Stimulated activated memory B cell treated with anti-CD40 and anti-IgM and Interleukin-4, amounts not matched to agents 10 μg/mL and 1 μg/mL and 100 μg/mL, for 72 hours (primary cell): ENCODE results near the gene RTL1.

Experiments used
- ATAC-seq: fragments of 150-1000 bp; cut with Tn5 transposase; 2 replicates; pipeline ENCODE4 v1.10.0; 2021
- H3K27ac Mint-ChIP-seq: one replicate; pipeline ENCODE4 v1.8.0; 2022; ENCODE audit warnings: mild to moderate bottlenecking, mixed read lengths
- H3K27me3 Mint-ChIP-seq: one replicate; pipeline ENCODE4 v1.8.0; 2022; ENCODE audit warnings: mixed read lengths
- H3K36me3 Mint-ChIP-seq: one replicate; pipeline ENCODE4 v1.8.0; 2022; ENCODE audit warnings: mixed read lengths
- H3K4me1 Mint-ChIP-seq: one replicate; pipeline ENCODE4 v1.8.0; 2022; ENCODE audit warnings: mixed read lengths
- H3K4me3 Mint-ChIP-seq: one replicate; pipeline ENCODE4 v1.8.0; 2022; ENCODE audit warnings: mild to moderate bottlenecking, moderate library complexity, mixed read lengths
- H3K9me3 Mint-ChIP-seq: one replicate; pipeline ENCODE4 v1.8.0; 2022; ENCODE audit warnings: mixed read lengths

The RTL1 gene

DNA sequence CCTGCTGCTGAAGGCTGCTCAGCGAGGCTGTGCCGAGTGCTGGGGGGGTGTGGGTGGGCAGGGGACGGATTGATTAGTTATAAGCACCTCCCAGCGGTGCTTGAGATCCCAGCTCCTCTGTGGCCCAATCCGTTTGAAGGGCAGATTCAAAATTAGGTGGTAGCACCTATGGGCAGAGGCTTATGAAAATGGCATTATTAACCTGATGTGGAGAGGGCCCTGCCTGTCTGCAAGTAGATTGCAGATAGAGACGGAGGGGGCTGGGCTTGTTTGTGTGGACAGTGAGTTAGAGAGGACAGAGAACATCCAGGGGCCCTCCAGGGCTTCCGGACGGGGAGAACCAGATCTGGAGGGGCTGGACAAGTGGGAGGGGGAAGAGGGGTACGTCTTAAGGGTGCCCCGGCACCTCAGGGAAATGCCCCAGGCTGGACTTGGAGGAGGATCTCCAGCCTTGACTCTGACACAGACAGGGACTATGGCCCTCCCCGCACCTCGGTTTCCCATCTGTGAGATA lies at the start of gene RTL1:
TSS of gene RTL1 (minus strand) at position 51 of the 514 bp plus-strand sequence. CDS start 18,934 bp downstream, outside the sequence.
- Mint-ChIP-seq H3K27me3 (peaks cover 58% of the 10 kb centered on the region), H3K9me3 (peaks cover 4% of the 10 kb centered on the region), H3K4me1 (no peaks in the 10 kb centered on the region), H3K4me3 (no peak within 1 kb of the TSS), H3K27ac (no peak within 1 kb of the TSS), H3K36me3 (peaks cover 7% of the 10 kb centered on the region)
- ATAC-seq = no peak

DNA sequence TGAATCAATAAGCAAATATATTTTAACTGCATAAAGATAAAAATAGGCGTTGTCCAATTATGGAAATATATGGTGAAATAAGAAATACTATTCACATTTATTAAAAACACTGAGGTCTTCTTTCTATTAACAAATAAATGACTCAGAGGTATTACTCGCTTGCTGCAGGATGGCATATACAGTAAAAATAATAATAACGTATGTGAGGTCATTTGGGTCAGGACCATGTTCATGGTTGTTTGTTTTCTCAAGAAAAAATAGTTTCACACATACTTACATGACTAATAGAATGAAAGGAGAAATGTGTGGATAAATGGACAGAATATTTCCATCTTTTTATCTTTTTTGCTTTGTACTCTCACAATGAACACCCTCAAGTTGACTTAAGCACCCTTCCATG lies 46.5 kb upstream of the RTL1 start:
- Mint-ChIP-seq H3K9me3 (peaks cover 3% of the 10 kb centered on the region), H3K27me3 (peaks cover 8% of the 10 kb centered on the region), H3K36me3 (no peaks in the 10 kb centered on the region), H3K4me1 (no peaks in the 10 kb centered on the region), H3K27ac (no peak overlapping the region), H3K4me3 (no peak overlapping the region)
- ATAC-seq = no peak

DNA sequence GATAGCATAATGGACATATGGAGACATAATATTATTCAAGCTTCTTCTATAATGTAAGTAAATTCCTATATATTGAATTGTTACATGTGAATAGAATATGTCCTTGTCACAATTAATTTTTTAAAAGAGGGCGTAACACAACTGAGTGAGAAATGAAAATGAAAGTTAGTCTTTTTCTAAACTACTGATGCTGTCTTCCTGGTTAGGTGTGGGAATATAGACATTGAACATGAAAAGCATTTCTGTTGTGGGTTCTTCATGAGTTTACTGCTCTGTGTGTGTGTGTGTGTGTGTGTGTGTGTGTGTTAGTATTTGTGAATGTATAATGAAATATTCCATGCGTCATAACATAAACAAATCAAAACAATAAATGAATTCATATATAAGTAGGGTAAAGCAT lies 40.5 kb upstream of the RTL1 start:
- Mint-ChIP-seq H3K9me3 (peaks cover 3% of the 10 kb centered on the region), H3K4me1 (no peaks in the 10 kb centered on the region), H3K36me3 (no peaks in the 10 kb centered on the region), H3K27me3 (peaks cover 8% of the 10 kb centered on the region), H3K27ac (no peak overlapping the region), H3K4me3 (no peak overlapping the region)
- ATAC-seq = no peak

DNA sequence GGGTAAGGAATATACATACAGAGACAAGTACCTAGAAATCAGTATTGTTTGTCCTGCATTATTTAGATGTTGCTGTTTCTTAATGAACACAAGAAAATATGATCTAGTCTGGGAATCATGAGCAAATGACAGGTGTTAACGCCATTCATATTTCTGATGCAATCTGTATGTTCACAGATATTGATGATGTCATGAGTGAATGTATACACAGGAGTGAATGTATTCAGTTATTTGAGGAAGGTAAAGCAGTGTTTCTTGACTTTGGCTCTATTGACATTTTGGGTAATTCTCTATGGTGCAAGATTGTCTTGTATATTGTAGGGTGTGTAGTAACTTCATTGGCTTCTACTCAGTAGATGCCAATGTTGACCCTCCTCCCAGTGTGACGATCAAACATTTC lies 26.7 kb upstream of the RTL1 start:
- ATAC-seq = no peak
- no peaks in the 10 kb centered on the region for H3K27me3 Mint-ChIP-seq
- no peak overlapping the region for H3K4me3 Mint-ChIP-seq
- H3K9me3 Mint-ChIP-seq = peaks cover 10% of the 10 kb centered on the region
- H3K27ac Mint-ChIP-seq = no peak overlapping the region
- H3K36me3 Mint-ChIP-seq = no peaks in the 10 kb centered on the region
- H3K4me1 Mint-ChIP-seq = no peaks in the 10 kb centered on the region

DNA sequence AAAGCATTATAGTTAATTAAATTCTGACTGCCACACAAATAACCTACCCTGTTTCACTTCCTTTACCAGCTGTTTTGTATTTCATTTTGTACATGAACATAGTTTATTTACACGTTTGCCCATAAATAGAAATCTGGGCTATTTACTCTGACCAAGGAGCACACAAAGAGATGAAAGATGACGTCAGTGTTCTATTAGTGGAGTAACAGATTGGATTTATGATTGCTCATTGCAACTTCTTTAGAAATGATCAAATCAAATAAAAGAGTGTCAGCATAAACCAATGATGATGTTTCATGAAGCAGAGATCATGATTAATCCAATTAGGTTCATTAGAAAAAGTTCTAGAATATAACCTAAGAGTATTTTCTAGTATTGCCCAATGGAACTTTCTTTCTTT lies 12.0 kb upstream of the RTL1 start:
- no peak for ATAC-seq
- Mint-ChIP-seq H3K27ac (no peak overlapping the region), H3K4me1 (no peaks in the 10 kb centered on the region), H3K36me3 (no peaks in the 10 kb centered on the region), H3K4me3 (no peak overlapping the region), H3K9me3 (peaks cover 5% of the 10 kb centered on the region), H3K27me3 (no peaks in the 10 kb centered on the region)

DNA sequence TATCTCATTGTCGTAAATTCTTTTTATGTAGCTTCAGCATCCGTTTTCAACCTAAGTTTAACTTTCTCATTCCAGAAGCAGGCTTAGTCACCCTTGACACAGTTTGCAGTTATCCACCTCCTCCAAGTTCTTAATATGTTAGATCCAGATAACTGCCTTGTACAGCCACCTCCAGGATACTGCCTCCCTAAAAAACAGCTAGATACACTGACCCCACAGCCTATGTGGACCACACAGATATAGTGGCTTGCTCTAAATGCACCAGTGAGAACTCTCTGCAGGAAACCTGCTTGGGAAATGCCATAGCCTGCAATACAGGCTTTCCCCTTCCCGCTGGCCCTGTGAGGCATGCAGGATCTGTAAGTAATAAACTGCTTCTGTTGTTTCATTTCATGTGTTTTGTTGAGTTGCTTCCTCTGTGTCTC lies 11.1 kb upstream of the RTL1 start:
- Mint-ChIP-seq H3K9me3 (peaks cover 5% of the 10 kb centered on the region), H3K4me3 (no peak overlapping the region), H3K27ac (no peak overlapping the region), H3K36me3 (no peaks in the 10 kb centered on the region), H3K4me1 (no peaks in the 10 kb centered on the region), H3K27me3 (no peaks in the 10 kb centered on the region)
- no peak for ATAC-seq

DNA sequence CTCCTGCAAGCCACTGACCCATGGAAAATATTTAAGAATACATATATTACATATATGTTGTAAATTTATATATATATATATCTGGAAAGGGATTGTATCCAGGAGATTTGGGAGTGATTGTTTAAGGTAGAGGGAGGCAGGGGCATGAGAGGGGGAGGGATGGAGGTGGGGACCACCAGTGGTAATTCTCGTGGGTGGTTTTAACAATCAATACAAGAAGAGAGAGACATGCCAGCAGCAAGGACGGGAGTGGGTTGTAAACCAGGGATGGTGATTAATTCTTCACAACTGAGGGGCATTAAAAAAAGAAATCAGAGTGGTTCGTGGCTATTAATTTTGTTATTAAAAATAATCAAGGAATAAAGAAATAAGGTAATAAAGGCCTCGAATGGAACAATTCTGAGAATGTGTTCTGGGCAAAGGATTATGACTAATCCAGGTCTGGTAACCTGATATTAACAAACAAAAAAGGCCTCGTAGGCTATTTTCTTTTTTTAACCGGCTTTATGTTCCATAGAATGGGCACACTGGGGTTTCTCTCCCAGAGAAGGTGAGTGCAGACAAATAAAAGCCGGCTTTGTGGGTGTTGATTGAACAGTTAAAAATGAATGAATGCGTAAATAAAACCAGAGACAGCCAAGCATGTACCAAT lies 8.3 kb upstream of the RTL1 start:
- no peaks in the 10 kb centered on the region for H3K4me1 Mint-ChIP-seq

DNA sequence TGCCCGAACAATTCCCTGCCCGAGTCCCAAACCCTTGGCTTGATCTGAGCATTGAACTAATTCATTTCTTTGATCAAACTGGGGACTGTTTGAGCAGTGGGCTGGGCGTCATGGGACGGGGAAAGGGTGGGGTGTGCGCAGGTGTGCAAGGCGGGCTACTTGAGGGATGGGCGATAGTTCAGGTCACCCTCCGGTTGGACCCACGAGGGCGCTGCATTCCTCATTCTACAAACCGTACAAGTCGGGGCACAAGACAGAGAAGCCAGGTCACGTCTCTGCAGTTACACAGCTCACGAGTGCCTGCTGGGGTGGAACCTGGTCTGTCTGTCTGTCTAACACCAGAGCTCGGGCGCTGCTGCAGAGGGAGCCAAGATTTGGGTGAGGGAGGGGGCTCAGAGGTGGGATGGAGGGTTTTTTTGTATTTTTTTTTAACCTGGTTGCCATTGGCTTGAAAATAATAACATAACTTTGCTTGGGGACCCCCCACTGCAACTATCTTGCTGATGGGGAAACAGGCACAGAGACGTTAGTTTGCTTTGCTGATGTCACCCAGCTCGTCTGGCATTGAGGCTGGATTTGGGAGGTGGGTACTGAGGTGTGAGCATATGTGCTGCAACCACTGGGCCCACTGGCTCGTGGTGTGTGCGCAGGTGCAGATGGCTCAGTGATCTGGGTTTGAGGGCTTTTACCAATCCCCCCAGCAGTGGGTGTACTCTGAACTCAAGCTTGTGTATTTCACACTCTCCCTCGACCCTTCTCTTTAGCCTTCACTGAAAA lies 7.6 kb upstream of the RTL1 start:
- Mint-ChIP-seq H3K4me1 (no peaks in the 10 kb centered on the region), H3K4me3 (no peak overlapping the region), H3K9me3 (peaks cover 2% of the 10 kb centered on the region), H3K36me3 (no peaks in the 10 kb centered on the region), H3K27ac (no peak overlapping the region), H3K27me3 (no peaks in the 10 kb centered on the region)
- no peak for ATAC-seq

More for the DNA sequence above, 8.3 kb upstream of the RTL1 start:
- ATAC-seq = no peak
- H3K27me3 Mint-ChIP-seq = no peaks in the 10 kb centered on the region
- no peak overlapping the region for H3K4me3 Mint-ChIP-seq
- no peaks in the 10 kb centered on the region for H3K36me3 Mint-ChIP-seq
- peaks cover 2% of the 10 kb centered on the region for H3K9me3 Mint-ChIP-seq
- no peak overlapping the region for H3K27ac Mint-ChIP-seq

DNA sequence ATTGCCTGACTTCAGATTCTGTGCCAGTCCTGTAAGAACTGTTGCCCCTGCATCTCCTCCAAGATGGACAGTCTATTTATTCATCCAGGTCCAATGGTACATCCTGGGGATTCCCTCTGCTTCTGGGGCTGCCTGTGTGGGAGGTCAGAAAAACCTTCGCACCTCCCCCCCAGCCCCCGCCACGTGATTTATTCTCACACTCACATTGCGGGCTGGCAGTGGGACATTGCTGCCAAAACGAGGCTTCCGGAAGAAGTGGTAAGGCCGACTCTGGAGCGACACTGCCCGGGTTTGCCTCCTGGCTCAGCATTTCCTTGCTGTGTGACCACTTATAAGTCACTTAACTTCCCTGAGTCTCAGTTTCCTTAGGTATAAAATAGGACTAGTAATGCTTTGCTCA lies 5.9 kb upstream of the RTL1 start:
- no peak overlapping the region for H3K27ac Mint-ChIP-seq
- H3K27me3 Mint-ChIP-seq = peaks cover 3% of the 10 kb centered on the region
- peaks cover 2% of the 10 kb centered on the region for H3K9me3 Mint-ChIP-seq

DNA sequence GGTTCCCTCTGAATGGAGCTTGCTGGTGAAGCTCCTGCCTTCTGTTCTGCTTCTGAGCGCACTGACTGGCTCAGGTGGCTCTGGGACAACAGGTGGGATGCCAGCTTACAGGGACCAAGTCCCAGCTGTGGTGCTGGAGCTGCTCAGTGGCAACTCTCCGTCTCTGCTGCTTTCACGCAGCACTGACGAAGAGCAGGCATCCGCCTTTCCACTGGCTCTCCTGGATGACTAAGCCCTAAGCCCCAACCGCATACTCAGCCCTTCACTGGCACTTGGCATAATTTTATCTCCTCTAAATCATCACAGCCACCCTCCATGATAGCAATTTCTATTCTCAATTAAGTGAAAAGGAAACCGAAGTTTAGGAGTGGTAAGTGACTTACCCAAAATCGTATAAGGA lies 3.7 kb upstream of the RTL1 start:
- Mint-ChIP-seq H3K4me3 (no peak overlapping the region), H3K27ac (no peak overlapping the region), H3K9me3 (peaks cover under 1% of the 10 kb centered on the region), H3K36me3 (peaks cover 1% of the 10 kb centered on the region), H3K4me1 (no peaks in the 10 kb centered on the region), H3K27me3 (peaks cover 25% of the 10 kb centered on the region)
- ATAC-seq = no peak

More for the DNA sequence above, 5.9 kb upstream of the RTL1 start:
- H3K4me3 Mint-ChIP-seq = no peak overlapping the region
- no peak for ATAC-seq
- no peaks in the 10 kb centered on the region for H3K4me1 Mint-ChIP-seq
- H3K36me3 Mint-ChIP-seq = no peaks in the 10 kb centered on the region

DNA sequence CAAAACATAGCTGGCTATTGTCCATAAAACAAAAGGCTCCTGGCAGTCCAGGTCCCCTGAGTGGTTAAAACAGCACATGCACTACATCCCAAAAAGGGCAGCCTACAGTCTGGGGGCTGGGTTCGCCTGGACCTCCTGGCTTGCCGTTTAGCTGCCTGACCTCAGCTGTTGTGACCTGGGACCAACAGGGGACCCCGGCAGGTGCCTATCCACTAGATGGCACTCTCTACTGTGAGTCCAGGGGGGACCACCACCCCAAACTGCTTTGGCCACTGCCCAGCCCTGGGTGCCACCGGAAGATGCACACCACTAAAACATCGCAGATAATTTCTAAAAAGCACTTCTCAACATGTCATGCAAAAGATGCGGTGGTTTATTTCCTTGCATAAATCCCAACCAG lies 2.9 kb upstream of the RTL1 start:
- Mint-ChIP-seq H3K4me3 (no peak overlapping the region), H3K27ac (no peak overlapping the region), H3K36me3 (peaks cover 7% of the 10 kb centered on the region), H3K4me1 (no peaks in the 10 kb centered on the region), H3K9me3 (peaks cover 4% of the 10 kb centered on the region), H3K27me3 (peaks cover 33% of the 10 kb centered on the region)
- no peak for ATAC-seq

DNA sequence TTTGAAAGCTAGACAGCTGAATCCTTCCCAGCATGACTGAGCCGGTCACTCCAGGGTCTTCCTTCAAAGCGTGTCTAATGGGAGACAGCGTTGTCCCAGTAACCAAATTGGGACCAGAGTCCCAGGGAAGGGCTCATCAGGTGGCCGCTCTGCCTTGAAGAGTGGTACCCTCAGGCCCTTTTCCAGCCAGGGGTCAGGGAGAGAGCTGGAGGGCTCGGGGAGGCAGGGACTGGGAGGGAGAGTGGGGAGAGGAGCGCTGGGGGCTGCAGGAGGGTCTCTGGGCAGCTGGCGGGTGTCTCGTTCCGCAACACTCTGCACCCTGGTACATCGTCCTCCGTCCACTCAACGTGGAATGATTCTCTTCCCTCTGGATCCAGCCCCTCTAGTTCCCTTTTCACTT lies 1.6 kb upstream of the RTL1 start:
- H3K36me3 Mint-ChIP-seq = peaks cover 7% of the 10 kb centered on the region
- H3K27ac Mint-ChIP-seq = no peak overlapping the region
- H3K4me1 Mint-ChIP-seq = no peaks in the 10 kb centered on the region
- no peak for ATAC-seq
- peaks cover 44% of the 10 kb centered on the region for H3K27me3 Mint-ChIP-seq
- H3K4me3 Mint-ChIP-seq = no peak overlapping the region
- H3K9me3 Mint-ChIP-seq = peaks cover 4% of the 10 kb centered on the region

DNA sequence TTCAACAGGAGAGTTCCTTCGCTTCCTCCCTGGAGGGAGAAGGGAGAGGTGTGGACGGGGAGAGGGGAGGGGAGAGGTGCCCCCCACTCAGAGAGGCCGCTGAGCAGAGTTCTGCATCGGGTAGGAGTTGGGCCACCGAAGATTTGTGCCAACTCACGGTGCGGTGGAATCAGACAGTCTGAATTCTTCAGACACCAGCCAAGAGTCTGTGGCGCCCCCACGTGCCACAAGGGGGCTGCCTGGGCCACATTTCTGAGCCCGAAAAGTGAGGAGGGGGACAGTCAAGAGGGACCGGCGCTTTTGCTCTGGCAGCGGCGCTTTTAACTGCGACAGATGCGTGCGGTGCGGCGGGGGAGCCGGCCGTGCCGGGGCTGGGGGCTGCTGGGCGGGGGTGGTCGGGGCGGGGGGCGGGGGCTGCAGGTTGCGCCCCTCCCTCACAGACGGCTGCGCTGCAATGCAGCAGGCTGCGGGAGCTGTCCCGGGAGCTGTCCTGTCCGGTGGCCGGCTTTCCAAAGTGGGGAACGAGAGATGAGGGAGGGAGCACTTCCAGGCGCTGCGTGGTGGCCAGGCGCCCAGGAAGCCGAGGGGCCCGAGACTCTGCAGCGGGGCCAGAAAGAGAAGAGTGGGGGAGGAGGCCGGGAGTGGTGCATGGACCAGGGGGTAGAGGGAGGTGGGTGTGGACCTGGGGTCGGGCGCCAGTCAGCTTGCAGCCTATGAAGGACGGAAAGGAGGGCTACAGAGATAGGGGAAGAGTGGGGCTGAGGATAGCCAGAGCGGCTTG lies 975 bp upstream of the RTL1 start:
- H3K4me3 Mint-ChIP-seq = no peak overlapping the region
- H3K9me3 Mint-ChIP-seq = peaks cover 4% of the 10 kb centered on the region
- no peak for ATAC-seq
- no peak overlapping the region for H3K27ac Mint-ChIP-seq
- H3K27me3 Mint-ChIP-seq = peaks cover 51% of the 10 kb centered on the region
- H3K36me3 Mint-ChIP-seq = peaks cover 7% of the 10 kb centered on the region
- no peaks in the 10 kb centered on the region for H3K4me1 Mint-ChIP-seq

DNA sequence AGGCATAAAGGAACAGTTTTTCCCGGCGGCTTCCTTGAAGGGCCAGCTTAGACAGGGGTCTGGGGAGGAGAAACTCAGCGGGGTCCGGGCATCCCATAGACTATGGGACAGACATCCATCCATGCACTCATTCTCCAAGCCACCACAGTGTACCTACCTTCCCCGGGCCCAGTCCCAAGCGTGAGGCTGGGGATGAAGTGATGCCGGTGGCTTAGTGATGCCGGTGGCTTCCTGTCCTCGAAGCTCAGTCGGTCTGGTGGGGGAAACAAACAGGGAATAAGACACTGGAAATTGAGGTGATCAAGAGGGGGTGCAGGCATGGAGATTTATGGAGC lies 421 bp downstream of the RTL1 start:
- no peak for ATAC-seq
- Mint-ChIP-seq H3K27ac (no peak overlapping the region), H3K4me3 (no peak overlapping the region), H3K4me1 (no peaks in the 10 kb centered on the region), H3K27me3 (peaks cover 60% of the 10 kb centered on the region), H3K36me3 (peaks cover 7% of the 10 kb centered on the region), H3K9me3 (peaks cover 4% of the 10 kb centered on the region)

DNA sequence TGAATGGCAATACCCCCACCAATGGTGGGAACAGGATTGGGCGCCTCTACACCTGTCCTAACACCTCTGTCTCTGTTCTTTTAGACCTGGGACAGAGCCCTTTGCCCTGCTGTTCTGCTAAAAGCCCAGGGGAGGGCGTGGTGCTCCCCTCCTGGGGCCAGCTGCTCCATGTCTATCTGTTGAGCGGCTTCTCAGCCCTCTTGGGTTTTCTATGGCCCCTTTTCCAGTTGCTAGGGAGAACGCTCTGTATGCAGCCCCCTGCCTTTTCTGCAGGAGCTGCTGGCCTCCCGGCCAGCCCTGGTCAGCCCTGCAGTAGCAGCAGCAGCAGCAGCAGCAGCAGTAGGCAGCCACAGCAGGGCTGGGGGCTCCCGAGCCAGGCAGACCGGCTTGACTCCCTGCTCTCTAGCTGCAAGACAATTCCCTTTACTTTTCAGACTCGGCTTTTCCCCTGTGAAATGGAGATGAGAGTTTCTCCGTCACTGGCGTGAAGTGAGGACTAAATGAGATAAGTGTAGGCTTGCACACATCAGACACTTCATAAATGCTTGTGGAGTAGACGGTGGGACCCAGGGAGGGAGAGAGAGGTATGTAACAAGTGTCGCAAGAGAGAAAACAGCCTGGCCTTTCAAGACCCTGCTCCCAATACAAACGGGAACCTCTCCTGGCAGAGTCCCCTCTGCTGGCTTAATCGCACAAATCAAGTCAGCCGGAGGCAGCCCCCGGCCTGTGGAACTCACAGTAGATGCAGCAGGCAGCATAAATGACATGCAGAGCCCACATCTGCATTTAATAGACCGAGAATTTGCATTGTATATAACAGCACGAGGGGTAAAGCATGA lies 1.0 kb downstream of the RTL1 start:
- H3K4me3 Mint-ChIP-seq = no peak overlapping the region
- ATAC-seq = no peak

More for the DNA sequence above, 1.0 kb downstream of the RTL1 start:
- peaks cover 60% of the 10 kb centered on the region for H3K27me3 Mint-ChIP-seq
- H3K36me3 Mint-ChIP-seq = peaks cover 7% of the 10 kb centered on the region
- no peaks in the 10 kb centered on the region for H3K4me1 Mint-ChIP-seq
- H3K27ac Mint-ChIP-seq = no peak overlapping the region
- H3K9me3 Mint-ChIP-seq = peaks cover 4% of the 10 kb centered on the region
